ENCODE data around the gene MAGI2. TPM values are rescaled to one million over a fixed set of nuclear protein-coding genes. Genes with fewer than 3 reads are reported as not detected.

Gene MAGI2
- total RNA-seq, 1 donor from 2014 or later = 4.0 TPM

GRCh38 chr7:78747592-78747991 lies 705.9 kb downstream of the MAGI2 start:
- H3K27ac ChIP-seq = no peak overlapping the region
- intact Hi-C loops (cut with DNase I) = no loop called here
- no peaks in the 10 kb centered on the region for H3K36me3 ChIP-seq
- no peaks in the 10 kb centered on the region for H3K27me3 ChIP-seq
- H3K4me3 ChIP-seq = no peak overlapping the region
- H3K9me3 ChIP-seq = no peaks in the 10 kb centered on the region
- TF ChIP-seq CTCF (IDR thresholded peaks at IDR 0.05) = no peak
- DNase-seq (ENCODE audit: low spot score in 2 of 2) = no peak
- no peaks in the 10 kb centered on the region for H3K4me1 ChIP-seq

DNA sequence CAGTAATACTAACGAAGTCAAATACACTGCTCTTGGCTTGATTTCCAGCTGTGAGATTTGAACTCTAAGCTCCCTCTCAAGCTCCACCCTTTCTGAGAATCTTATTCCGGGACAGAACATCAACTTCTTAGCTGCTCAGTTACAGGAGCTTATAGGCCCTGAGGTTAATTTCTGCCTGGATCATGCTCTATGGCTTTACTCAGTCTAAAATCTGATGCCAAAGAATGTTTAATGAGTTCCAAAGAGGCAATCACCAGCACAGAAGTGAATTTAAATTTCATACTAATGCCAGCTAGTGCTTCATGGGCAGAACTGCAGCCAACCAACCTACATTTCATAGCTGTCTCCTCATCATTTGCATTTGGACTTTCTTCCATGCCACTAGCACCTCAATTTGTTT lies 707.2 kb downstream of the MAGI2 start:
- TF ChIP-seq CTCF (IDR thresholded peaks at IDR 0.05) = no peak
- Histone ChIP-seq H3K4me1 (no peaks in the 10 kb centered on the region), H3K36me3 (no peaks in the 10 kb centered on the region), H3K9me3 (no peaks in the 10 kb centered on the region), H3K27ac (no peak overlapping the region), H3K4me3 (no peak overlapping the region), H3K27me3 (no peaks in the 10 kb centered on the region)
- DNase-seq (ENCODE audit: low spot score in 2 of 2) = no peak
- intact Hi-C loops (cut with DNase I) = no loop called here

DNA sequence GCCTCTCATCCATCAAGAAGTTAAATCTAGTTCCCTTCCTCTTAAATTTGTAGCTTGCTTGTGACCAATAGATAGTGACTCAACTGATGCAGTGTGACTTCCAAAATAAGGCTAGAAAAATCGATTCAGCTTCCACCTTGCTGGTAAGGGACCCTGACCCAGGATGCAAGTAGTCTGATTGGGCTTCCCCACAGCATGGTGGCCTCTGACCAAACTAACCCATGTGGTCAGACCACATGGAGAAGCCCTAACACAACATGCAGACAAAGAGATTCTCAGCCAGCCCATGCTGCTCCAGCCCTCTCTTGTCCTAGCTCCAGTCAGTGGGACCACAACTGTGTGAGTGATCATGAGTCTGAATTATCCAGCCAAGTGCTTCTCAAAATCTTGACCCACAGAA lies 710.8 kb downstream of the MAGI2 start:
- intact Hi-C loops (cut with DNase I) = no loop called here
- DNase-seq (ENCODE audit: low spot score in 2 of 2) = no peak
- H3K27me3 ChIP-seq = no peaks in the 10 kb centered on the region
- H3K4me3 ChIP-seq = no peak overlapping the region
- H3K4me1 ChIP-seq = no peaks in the 10 kb centered on the region
- TF ChIP-seq CTCF (IDR thresholded peaks at IDR 0.05) = no peak
- no peaks in the 10 kb centered on the region for H3K36me3 ChIP-seq
- no peaks in the 10 kb centered on the region for H3K9me3 ChIP-seq
- H3K27ac ChIP-seq = no peak overlapping the region

- no peaks in the 10 kb centered on the region for H3K36me3 ChIP-seq
- H3K4me1 ChIP-seq = no peaks in the 10 kb centered on the region
- H3K9me3 ChIP-seq = no peaks in the 10 kb centered on the region
- no peak for DNase-seq (ENCODE audit: low spot score in 2 of 2)
- H3K27me3 ChIP-seq = no peaks in the 10 kb centered on the region
- TF ChIP-seq CTCF (IDR thresholded peaks at IDR 0.05) = no peak
- intact Hi-C loops (cut with DNase I) = no loop called here
- H3K4me3 ChIP-seq = no peak overlapping the region
- no peak overlapping the region for H3K27ac ChIP-seq
These were observed 716.9 kb downstream of the MAGI2 start for GRCh38 chr7:78736548-78736947.

GRCh38 chr7:78734626-78735025 lies 718.8 kb downstream of the MAGI2 start:
- no peak for DNase-seq (ENCODE audit: low spot score in 2 of 2)
- no peak overlapping the region for H3K4me3 ChIP-seq
- no peaks in the 10 kb centered on the region for H3K36me3 ChIP-seq
- H3K9me3 ChIP-seq = no peaks in the 10 kb centered on the region
- TF ChIP-seq CTCF (IDR thresholded peaks at IDR 0.05) = no peak
- no peak overlapping the region for H3K27ac ChIP-seq
- no peaks in the 10 kb centered on the region for H3K4me1 ChIP-seq
- H3K27me3 ChIP-seq = no peaks in the 10 kb centered on the region
- intact Hi-C loops (cut with DNase I) = no loop called here

DNA sequence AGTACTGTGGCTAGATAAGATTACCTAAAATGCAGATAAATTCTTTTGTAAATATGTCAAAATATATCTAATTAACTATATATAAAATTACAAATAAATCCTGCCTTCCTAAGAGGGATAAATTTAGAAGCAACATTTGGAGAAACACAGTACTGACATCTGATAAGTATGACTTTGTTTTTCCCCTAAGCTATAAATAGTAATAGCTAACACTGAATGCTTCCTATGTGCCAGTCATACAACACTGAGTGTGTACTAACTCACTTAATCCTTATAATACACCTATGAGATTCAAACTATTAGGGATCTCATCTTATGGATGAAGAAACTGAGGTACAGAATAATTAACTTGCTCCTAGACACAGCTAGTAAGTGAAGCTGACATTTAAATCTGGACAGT lies 733.4 kb downstream of the MAGI2 start:
- no peaks in the 10 kb centered on the region for H3K4me1 ChIP-seq
- intact Hi-C loops (cut with DNase I) = no loop called here
- H3K27me3 ChIP-seq = no peaks in the 10 kb centered on the region
- H3K9me3 ChIP-seq = no peaks in the 10 kb centered on the region
- TF ChIP-seq CTCF (IDR thresholded peaks at IDR 0.05) = no peak
- no peak for DNase-seq (ENCODE audit: low spot score in 2 of 2)
- no peak overlapping the region for H3K27ac ChIP-seq
- H3K36me3 ChIP-seq = no peaks in the 10 kb centered on the region
- H3K4me3 ChIP-seq = no peak overlapping the region

All from ascending aorta (tissue), 2 donors.